Osteoblast (primary cell): ENCODE results near the gene STUM. TPM values are rescaled to one million over a fixed set of nuclear protein-coding genes. Genes with fewer than 3 reads are reported as not detected.
"Not testable (repeated sequence)": the region's sequence is repeated elsewhere in the genome, so short reads cannot be mapped to it uniquely, and the experiment has no call there.

Experiments used
- DNase-seq: peaks from one replicate; pipeline ENCODE4 v3.0.0; 2011; ENCODE audit warnings: low spot score, mixed read lengths; ENCODE audit not compliant: insufficient read length; ENCODE audit errors: missing footprints
- H2AFZ ChIP-seq: 2 replicates; pipeline ENCODE4 v1.6.0; 2011; ENCODE audit warnings: mild to moderate bottlenecking, low read length
- H3K27ac ChIP-seq: 2 replicates; pipeline ENCODE4 v1.5.1; 2011; ENCODE audit warnings: mild to moderate bottlenecking, low read depth, low read length, moderate library complexity
- H3K27me3 ChIP-seq: 2 replicates; pipeline ENCODE4 v1.6.0; 2012; ENCODE audit warnings: mild to moderate bottlenecking, control low read depth, inconsistent platforms, low read length, moderate library complexity; ENCODE audit not compliant: insufficient read depth
- H3K36me3 ChIP-seq: 2 replicates; pipeline ENCODE4 v1.5.1; 2011; ENCODE audit warnings: mild to moderate bottlenecking, low read length, control low read depth, moderate library complexity; ENCODE audit not compliant: insufficient read depth
- H3K4me1 ChIP-seq: 2 replicates; pipeline ENCODE4 v1.5.1; 2011; ENCODE audit warnings: mild to moderate bottlenecking, low read length, control low read depth, moderate library complexity; ENCODE audit not compliant: insufficient read depth
- H3K4me2 ChIP-seq: 2 replicates; pipeline ENCODE4 v1.6.0; 2011; ENCODE audit warnings: mild to moderate bottlenecking, low read length; ENCODE audit not compliant: insufficient read depth
- H3K4me3 ChIP-seq: fragments of 200-600 bp; sonication (generic); 3 replicates; pipeline ENCODE4 v1.5.1; 2012; ENCODE audit warnings: mild to moderate bottlenecking, low read length, inconsistent platforms; ENCODE audit not compliant: insufficient read depth
- H3K79me2 ChIP-seq: 2 replicates; pipeline ENCODE4 v1.6.0; 2012; ENCODE audit warnings: mild to moderate bottlenecking, low read length, control low read depth, inconsistent platforms; ENCODE audit not compliant: insufficient read depth
- H3K9me3 ChIP-seq: 2 replicates; pipeline ENCODE4 v1.5.1; 2011; ENCODE audit warnings: low read depth, low read length, control low read depth
- H4K20me1 ChIP-seq: 2 replicates; pipeline ENCODE4 v1.6.0; 2012; ENCODE audit warnings: mild to moderate bottlenecking, low read length, control low read depth; ENCODE audit not compliant: insufficient read depth
- CTCF ChIP-seq: IDR thresholded peaks from 2 replicates; pipeline ENCODE4 v1.5.1; 2011; ENCODE audit warnings: mild to moderate bottlenecking, low read depth, low read length, moderate library complexity; ENCODE audit errors: extremely low read depth
- total RNA-seq: library from RNA; depleted of rRNA; stranded (reverse); fragments of >200 nt; gene quantifications from 2 replicates; pipeline ENCODE4 v1.2.3, GENCODE V29; 2012

STUM gene
- total RNA-seq, 1 donor: under 0.01 TPM

- H3K4me2 ChIP-seq: no peak overlapping the region
- H3K79me2 ChIP-seq: no peaks in the 10 kb centered on the region
- no peak overlapping the region for H3K4me3 ChIP-seq
- TF ChIP-seq CTCF: no peak
- no peak overlapping the region for H3K27ac ChIP-seq
- no peaks in the 10 kb centered on the region for H3K36me3 ChIP-seq
- DNase-seq: no peak
- H4K20me1 ChIP-seq: no peaks in the 10 kb centered on the region
- H3K4me1 ChIP-seq: no peaks in the 10 kb centered on the region
- H3K27me3 ChIP-seq: no peaks in the 10 kb centered on the region
- no peaks in the 10 kb centered on the region for H3K9me3 ChIP-seq
- no peak overlapping the region for H2AFZ ChIP-seq
Measured at GRCh38 chr1:226593541-226593940, 45.0 kb downstream of the STUM start.

GRCh38 chr1:226596531-226597165 lies 48.1 kb downstream of the STUM start:
- no peaks in the 10 kb centered on the region for H3K36me3 ChIP-seq
- H4K20me1 ChIP-seq: no peaks in the 10 kb centered on the region
- H3K27ac ChIP-seq: no peak overlapping the region
- no peaks in the 10 kb centered on the region for H3K79me2 ChIP-seq
- no peak overlapping the region for H2AFZ ChIP-seq
- no peaks in the 10 kb centered on the region for H3K27me3 ChIP-seq
- H3K4me1 ChIP-seq: no peaks in the 10 kb centered on the region
- H3K4me3 ChIP-seq: no peak overlapping the region
- no peak for TF ChIP-seq CTCF
- no peak overlapping the region for H3K4me2 ChIP-seq
- H3K9me3 ChIP-seq: no peaks in the 10 kb centered on the region
- peak; percentile 58 for DNase-seq

GRCh38 chr1:226597616-226598454 lies 49.3 kb downstream of the STUM start:
- DNase-seq: peak; percentile 62
- no peaks in the 10 kb centered on the region for H3K9me3 ChIP-seq
- H3K4me3 ChIP-seq: no peak overlapping the region
- no peaks in the 10 kb centered on the region for H3K79me2 ChIP-seq
- H3K27ac ChIP-seq: no peak overlapping the region
- H3K27me3 ChIP-seq: no peaks in the 10 kb centered on the region
- TF ChIP-seq CTCF: no peak
- peaks cover 8% of the 10 kb centered on the region for H3K4me1 ChIP-seq
- H3K4me2 ChIP-seq: no peak overlapping the region
- no peaks in the 10 kb centered on the region for H3K36me3 ChIP-seq
- H2AFZ ChIP-seq: no peak overlapping the region
- H4K20me1 ChIP-seq: no peaks in the 10 kb centered on the region

GRCh38 chr1:226598455-226598849 lies 49.9 kb downstream of the STUM start:
- H3K4me1 ChIP-seq: peaks cover 14% of the 10 kb centered on the region
- no peaks in the 10 kb centered on the region for H3K9me3 ChIP-seq
- H3K4me3 ChIP-seq: no peak overlapping the region
- H3K4me2 ChIP-seq: no peak overlapping the region
- no peaks in the 10 kb centered on the region for H3K79me2 ChIP-seq
- no peaks in the 10 kb centered on the region for H4K20me1 ChIP-seq
- no peak overlapping the region for H3K27ac ChIP-seq
- DNase-seq: no peak
- no peak for TF ChIP-seq CTCF
- H3K27me3 ChIP-seq: no peaks in the 10 kb centered on the region
- no peaks in the 10 kb centered on the region for H3K36me3 ChIP-seq
- no peak overlapping the region for H2AFZ ChIP-seq

GRCh38 chr1:226598955-226599354 lies 50.4 kb downstream of the STUM start:
- H3K27ac ChIP-seq, H3K36me3 ChIP-seq, H3K27me3 ChIP-seq, DNase-seq, H3K9me3 ChIP-seq, H4K20me1 ChIP-seq, H3K79me2 ChIP-seq, H3K4me3 ChIP-seq, H2AFZ ChIP-seq, H3K4me2 ChIP-seq: not testable (repeated sequence)
- peaks cover 14% of the 10 kb centered on the region for H3K4me1 ChIP-seq
